Measurements from ENCODE around the gene SLC9A9.

Gene SLC9A9

GRCh38 chr3:143648218-143648617 lies 200.1 kb downstream of the SLC9A9 start:
- DNase-seq (no peak), ATAC-seq (ENCODE audit: insufficient read depth, low read depth) (no peak)
- Histone ChIP-seq H3K4me1 (ENCODE audit: insufficient read depth, low read length) (peaks cover 19% of the 10 kb centered on the region), H3K36me3 (ENCODE audit: insufficient read depth, low read length) (no peaks in the 10 kb centered on the region), H3K9me3 (ENCODE audit: insufficient read depth, low read length, severe bottlenecking) (no peaks in the 10 kb centered on the region), H4K20me1 (ENCODE audit: insufficient read depth, low read length) (no peaks in the 10 kb centered on the region), H3K4me3 (ENCODE audit: low read depth in 1 of 2, low read length in 2 of 2) (no peak overlapping the region), H3K27me3 (ENCODE audit: insufficient read depth, low read length, poor library complexity) (no peaks in the 10 kb centered on the region), H3K4me2 (ENCODE audit: insufficient read depth, low read length) (no peak overlapping the region), H3K27ac (ENCODE audit: low read length) (no peak overlapping the region), H3K9ac (ENCODE audit: low read depth, low read length) (no peak overlapping the region), H2AFZ (ENCODE audit: low read depth, low read length) (no peak overlapping the region), H3K79me2 (ENCODE audit: insufficient read depth, low read length) (no peaks in the 10 kb centered on the region)
- TF ChIP-seq CTCF (IDR thresholded peaks at IDR 0.05; ENCODE audit: borderline replicate concordance, extremely low read depth, low read length, poor library complexity, severe bottlenecking) (no peak), EZH2 (IDR thresholded peaks at IDR 0.05; ENCODE audit: borderline replicate concordance, low read depth, low read length, severe bottlenecking) (no peak)

DNA sequence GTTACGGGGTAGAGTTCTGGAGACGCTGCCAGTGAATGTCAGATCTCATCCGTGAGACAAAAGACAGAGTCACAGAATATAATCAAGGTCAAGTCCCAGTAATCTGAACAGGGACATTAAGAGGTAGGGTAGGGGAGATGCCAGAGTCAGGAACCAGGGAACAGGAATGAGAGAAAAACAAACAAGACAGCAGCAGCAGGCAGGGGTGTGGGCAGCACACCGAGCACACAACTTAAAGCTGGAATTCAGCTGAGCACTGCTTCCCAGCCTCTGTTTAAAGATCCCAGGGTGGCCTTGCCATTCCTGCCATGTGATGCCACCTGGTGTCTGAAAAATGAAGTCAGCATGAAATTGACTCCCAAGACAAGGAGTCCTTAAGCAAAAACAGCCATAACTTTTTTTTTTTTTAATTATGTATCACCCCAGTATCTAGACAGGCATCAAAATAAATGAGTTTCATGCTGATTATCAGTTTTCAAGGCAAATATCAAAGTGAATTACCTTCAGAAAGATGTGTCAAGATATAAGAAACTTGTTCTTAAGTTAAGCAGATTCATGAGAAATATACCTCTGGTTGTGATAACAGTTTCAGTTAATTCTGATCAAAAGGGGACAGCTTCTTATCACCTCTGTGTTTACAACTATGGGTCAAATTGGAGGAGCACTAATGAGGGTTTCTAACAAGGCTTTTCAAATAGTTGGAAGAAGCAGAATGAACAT lies 203.7 kb downstream of the SLC9A9 start:
- DNase-seq (peak; percentile 83), ATAC-seq (ENCODE audit: insufficient read depth, low read depth) (peak; percentile 96)
- H3K4me1 ChIP-seq (ENCODE audit: insufficient read depth, low read length) = peaks cover 25% of the 10 kb centered on the region

DNA sequence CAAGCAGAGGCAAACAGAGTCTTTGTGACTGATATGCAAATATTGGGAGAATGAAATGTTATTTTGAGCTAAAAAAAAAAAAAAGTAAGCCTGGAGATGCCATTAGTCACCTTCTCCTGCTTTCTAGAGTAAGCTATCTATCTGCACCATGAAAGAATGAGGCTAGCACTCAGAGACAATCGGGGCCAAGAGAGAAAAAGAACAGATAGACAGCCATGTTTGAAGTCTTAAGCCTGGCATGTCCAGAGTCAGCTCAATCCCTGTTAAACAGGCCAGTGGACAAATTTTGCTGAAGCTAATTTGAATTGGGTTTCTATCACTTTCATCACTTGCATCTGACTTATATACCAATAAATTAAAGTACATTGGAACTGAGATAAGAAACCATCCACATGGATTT lies 204.4 kb downstream of the SLC9A9 start:
- no peak for DNase-seq
- H3K27ac ChIP-seq (ENCODE audit: low read length) = peak overlapping the region; percentile 60
- H3K36me3 ChIP-seq (ENCODE audit: insufficient read depth, low read length) = no peaks in the 10 kb centered on the region
- H3K4me2 ChIP-seq (ENCODE audit: insufficient read depth, low read length) = peak overlapping the region; percentile 12; the same call in 1 of the 2 replicates
- no peaks in the 10 kb centered on the region for H3K9me3 ChIP-seq (ENCODE audit: insufficient read depth, low read length, severe bottlenecking)
- H2AFZ ChIP-seq (ENCODE audit: low read depth, low read length) = 0 out of 2 replicates have a peak overlapping the region, but pooled peaks have one; percentile 27
- no peaks in the 10 kb centered on the region for H3K79me2 ChIP-seq (ENCODE audit: insufficient read depth, low read length)
- no peaks in the 10 kb centered on the region for H3K27me3 ChIP-seq (ENCODE audit: insufficient read depth, low read length, poor library complexity)
- H3K4me3 ChIP-seq (ENCODE audit: low read depth in 1 of 2, low read length in 2 of 2) = no peak overlapping the region
- TF ChIP-seq CTCF (IDR thresholded peaks at IDR 0.05; ENCODE audit: borderline replicate concordance, extremely low read depth, low read length, poor library complexity, severe bottlenecking) (no peak), EZH2 (IDR thresholded peaks at IDR 0.05; ENCODE audit: borderline replicate concordance, low read depth, low read length, severe bottlenecking) (no peak)
- ATAC-seq (ENCODE audit: insufficient read depth, low read depth) = no peak
- H3K9ac ChIP-seq (ENCODE audit: low read depth, low read length) = 0 out of 2 replicates have a peak overlapping the region, but pooled peaks have one; percentile 0
- H4K20me1 ChIP-seq (ENCODE audit: insufficient read depth, low read length) = no peaks in the 10 kb centered on the region
- peaks cover 25% of the 10 kb centered on the region for H3K4me1 ChIP-seq (ENCODE audit: insufficient read depth, low read length)

More for the DNA sequence above, 203.7 kb downstream of the SLC9A9 start:
- H3K27ac ChIP-seq (ENCODE audit: low read length) = peak overlapping the region; percentile 60
- TF ChIP-seq EZH2 (IDR thresholded peaks at IDR 0.05; ENCODE audit: borderline replicate concordance, low read depth, low read length, severe bottlenecking) = no peak
- peak; percentile 87 for TF ChIP-seq CTCF (IDR thresholded peaks at IDR 0.05; ENCODE audit: borderline replicate concordance, extremely low read depth, low read length, poor library complexity, severe bottlenecking)
- H3K27me3 ChIP-seq (ENCODE audit: insufficient read depth, low read length, poor library complexity) = no peaks in the 10 kb centered on the region
- peak overlapping the region; percentile 12; the same call in 1 of the 2 replicates for H3K4me2 ChIP-seq (ENCODE audit: insufficient read depth, low read length)
- no peaks in the 10 kb centered on the region for H3K9me3 ChIP-seq (ENCODE audit: insufficient read depth, low read length, severe bottlenecking)
- peak overlapping the region; percentile 44 for H2AFZ ChIP-seq (ENCODE audit: low read depth, low read length)
- H4K20me1 ChIP-seq (ENCODE audit: insufficient read depth, low read length) = no peaks in the 10 kb centered on the region
- no peak overlapping the region for H3K4me3 ChIP-seq (ENCODE audit: low read depth in 1 of 2, low read length in 2 of 2)
- H3K9ac ChIP-seq (ENCODE audit: low read depth, low read length) = 0 out of 2 replicates have a peak overlapping the region, but pooled peaks have one; percentile 0
- H3K36me3 ChIP-seq (ENCODE audit: insufficient read depth, low read length) = no peaks in the 10 kb centered on the region
- H3K79me2 ChIP-seq (ENCODE audit: insufficient read depth, low read length) = no peaks in the 10 kb centered on the region

All from DND-41 (cell line).